Raji (cell line): ENCODE data around the gene TMEM212.

ENCODE experiments used
- POLR2A ChIP-seq: IDR thresholded peaks from 2 replicates; pipeline ENCODE4 v1.6.1; 2011; ENCODE audit warnings: low read depth, low read length, control low read depth; ENCODE audit not compliant: insufficient read depth

The TMEM212 gene

DNA sequence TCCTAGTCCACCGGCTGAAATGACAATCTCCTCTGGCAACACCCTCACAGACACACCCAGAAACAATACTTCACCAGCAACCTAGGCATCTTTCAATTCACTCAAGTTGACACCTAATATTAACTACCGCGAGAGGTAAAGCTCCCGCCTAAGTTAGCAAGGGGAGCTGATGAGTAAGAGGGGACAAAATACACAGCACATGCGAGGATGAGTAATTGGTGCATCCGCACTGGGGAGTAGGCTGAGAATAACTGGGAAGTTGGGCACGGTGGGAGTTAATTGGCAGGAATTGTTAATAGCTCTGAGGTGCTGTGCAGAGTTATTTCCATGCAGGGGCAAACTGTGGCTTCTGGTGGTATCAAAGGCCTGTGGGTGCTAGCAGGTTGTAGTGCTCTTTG is 18.3 kb upstream of the TMEM212 start:
- TF ChIP-seq POLR2A = no peak

DNA sequence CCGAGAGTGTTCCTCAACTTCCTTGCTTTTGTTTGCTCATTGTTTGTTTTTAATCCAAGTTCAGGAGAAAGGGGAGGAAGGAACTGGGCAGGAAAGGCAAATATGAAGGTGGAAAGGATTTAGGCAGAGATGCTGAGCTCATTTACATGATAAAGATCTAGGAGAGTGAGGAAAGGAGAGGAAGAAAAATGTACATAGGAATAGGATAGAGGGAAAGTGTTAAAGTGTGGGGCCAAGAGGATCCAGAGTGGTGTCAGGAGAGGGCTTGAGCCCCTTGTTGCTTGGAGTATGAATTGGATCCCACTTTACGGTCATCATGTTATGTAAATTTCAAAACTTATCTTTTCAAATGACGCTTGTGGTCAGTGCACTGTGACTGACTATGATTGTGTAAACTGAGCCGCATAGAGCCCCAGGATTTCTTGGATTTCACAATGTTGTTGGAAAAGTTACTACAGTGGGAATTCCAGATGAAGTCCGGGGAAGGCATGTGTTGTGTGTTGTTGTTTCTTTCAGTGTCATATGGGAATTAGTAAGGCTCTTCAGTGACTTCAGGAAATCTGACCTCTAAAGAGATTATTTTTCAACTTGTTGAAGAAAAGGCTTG is 17.8 kb upstream of the TMEM212 start:
- no peak for TF ChIP-seq POLR2A

DNA sequence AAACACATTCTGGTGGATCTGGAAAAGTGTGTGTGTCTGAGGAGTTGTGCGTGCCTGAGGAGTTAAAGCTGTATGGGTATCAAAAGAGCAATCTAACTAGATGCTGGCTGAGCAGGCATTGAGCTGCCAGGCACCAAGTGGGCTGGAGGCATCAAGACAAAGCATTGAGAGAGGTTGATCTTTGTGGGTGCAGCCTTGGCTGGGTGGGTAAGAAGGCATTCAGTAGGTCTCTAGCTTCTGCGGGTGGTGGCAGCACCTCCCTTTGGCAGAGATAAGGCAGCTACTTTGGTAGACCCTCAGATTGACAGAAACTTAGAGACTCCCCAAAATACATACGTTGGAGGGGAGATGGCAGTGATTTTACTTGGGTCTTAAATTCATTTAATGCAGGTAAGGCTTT is 15.8 kb upstream of the TMEM212 start:
- TF ChIP-seq POLR2A = no peak

DNA sequence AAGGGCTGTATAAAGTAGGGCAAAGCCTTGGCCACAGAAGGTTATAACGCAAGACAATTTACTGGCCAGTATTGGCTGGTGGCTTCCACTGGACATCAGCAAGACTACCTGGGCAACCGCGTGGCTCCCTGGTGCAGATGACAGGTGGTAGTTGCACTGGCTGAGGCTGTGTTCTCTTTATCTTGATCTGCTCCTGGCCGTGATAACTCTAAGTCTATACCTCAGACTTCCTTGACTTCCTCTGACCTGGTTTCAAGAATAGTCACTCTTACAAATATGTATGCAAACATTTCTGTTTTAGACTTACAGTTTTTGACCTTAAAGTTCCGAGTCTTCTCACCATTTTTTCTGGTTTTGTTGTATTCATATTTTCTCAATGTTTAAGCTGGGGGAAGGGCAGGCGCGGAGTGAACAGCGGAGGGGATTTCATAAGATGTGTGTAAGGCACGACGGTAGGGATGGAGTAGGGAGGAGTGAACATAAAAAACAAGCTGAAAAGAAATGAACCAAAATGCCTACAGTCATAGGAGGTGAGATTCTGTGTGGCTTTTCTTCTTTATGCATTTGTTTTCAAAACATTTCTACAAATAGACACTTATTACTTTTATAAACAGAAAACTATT is 15.2 kb upstream of the TMEM212 start:
- no peak for TF ChIP-seq POLR2A

DNA sequence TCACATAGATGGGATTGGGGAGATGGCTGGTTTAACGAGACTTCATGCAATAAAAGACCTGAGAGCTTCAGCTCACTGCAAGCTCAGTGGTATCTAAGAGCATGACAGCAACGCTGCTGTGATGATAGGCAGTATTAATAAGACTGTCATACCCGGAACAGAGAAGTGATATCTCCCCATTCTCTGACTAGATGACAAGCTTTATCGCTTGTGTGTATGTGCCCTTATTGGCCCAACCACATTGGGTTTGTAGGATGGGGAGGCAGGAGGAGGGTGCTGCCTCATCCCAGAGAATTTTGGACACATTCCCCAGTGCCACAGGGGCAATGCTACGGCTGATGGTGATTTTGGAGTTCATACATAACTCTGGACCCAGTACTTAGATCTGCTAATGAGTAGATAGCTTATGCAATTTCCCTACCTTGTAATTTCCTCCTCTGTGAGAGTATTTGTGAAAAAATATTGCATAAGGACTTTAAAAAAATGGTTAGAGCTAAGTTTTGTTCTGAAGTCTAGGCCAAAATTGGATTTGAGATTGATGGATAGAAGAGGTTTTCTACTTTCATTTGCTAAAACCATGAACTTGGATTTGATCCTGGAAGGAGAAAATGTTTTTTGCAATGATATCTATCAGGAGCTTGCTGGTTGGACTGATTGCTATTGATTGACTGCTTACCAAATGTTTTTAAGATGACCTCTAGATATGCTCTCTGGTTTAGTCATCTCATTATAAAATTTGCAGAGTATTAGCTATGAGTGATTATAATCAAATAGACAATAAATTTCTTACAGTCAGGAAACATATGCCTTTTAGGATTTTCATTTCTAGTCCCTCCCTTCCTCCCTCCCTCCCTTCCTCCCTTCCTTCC is 14.0 kb upstream of the TMEM212 start:
- TF ChIP-seq POLR2A = no peak

DNA sequence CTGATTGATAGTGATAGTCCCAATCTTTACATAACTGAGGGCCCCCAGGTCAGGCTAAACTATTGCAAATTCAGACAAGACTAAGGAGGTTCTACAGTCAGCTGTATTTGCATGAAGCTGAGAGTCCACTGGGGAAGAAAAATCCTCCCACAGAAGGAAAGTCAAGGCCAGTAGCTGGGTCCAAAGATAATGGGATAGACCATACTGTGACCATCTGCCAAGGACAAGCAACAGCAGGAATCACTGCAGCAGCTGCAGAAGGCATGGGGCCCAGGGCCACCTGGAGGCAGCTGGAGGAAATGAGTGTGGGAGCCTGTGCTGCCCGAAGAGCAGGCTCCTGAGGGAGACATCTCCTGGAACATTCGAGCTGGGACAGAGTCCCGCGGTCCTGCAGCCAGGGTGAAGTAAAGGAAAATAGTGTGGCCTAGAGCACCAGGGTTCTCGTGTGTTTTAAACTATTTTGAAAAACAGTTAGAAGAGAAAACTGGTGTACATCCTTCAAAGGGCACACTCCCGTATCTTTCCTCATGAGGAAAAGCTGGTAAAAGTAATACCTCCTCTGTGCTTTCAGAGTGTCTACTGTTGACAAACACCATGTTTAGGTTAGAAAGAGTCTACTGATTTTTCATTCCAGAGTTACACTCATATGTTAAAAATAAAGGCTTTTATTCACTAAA is 13.2 kb upstream of the TMEM212 start:
- TF ChIP-seq POLR2A = no peak

DNA sequence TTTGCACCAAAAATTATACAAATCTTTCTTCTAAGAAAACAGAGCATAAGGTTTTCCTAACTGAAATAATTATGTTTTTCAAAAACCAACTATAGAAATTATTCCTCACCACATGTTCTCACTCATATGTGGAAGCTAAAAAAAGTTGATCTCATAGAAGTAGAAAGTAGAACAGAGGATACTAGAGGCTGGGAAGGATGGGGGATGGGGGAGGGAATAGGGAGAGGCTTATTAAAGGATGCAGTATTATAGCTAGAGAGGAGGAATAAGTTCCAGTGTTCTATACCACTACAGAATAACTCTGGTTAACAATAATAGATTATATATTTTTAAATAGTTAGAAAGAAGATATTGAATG is 12.7 kb upstream of the TMEM212 start:
- TF ChIP-seq POLR2A = no peak

DNA sequence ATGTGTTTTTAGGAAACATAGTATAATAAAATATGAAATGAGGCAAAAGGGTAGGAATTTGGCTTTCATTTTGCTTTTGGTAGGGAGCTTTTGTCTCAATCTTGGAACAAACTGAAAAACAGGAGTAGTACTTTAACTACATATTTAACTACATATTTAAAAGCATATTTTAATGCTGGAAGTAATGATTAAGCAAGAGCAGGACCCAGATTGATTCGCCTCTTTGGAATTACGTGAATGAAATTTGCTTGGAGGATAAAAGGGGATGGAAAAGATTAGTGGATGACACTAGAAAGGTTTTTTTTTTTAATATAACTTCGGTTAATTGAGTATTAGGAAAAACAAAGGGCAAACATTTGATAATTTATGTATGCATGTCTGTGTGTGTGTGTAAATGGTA is 11.2 kb upstream of the TMEM212 start:
- TF ChIP-seq POLR2A = no peak

DNA sequence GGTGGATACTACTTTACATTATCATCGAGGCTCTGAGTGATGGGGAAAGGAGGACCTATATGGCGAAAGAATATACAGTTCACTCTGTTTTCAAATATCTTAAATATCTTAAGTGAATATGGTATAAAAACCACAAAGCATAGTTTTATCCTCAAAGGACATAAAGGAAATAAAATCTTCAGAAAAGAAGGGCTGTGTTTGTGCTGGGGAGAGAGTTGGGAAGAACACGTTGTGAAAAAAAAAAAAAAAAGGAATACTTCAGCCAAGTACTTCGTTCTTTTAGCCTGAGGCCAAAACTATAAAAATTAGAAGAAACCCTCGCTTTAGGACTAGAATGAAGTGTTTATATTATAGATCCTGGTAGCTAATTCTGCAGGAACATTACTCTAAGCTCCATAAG is 10.2 kb upstream of the TMEM212 start:
- TF ChIP-seq POLR2A = no peak

DNA sequence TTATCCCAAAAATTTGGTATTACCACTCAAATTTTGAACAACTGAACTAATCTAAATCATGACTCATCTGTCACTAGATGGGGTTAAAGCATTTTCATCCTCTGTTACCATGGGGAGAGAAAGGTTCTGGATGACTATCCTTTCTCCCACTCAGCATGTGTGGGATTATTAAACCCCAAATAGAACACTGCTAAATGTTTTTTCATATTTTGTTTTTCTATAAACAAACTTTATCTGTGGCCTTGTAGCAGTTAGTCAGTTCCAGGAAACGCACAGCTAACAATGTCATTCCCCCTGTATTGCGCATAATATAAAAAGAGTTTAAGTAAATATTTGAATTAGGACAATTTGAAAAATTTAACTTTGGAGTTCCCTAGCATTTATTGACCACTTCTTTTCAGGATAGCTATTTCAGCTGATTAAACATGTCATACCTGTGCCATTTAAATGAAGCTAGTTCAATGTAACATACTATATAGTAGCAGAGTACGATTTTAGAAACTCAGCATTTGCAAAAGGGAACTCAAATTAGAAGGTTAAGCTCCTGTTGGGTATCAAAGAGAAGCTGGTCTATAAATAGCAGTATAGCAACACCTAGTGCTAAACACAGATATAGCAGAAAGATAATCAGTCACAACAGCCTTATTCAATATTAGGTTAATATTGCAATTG is 9.2 kb upstream of the TMEM212 start:
- no peak for TF ChIP-seq POLR2A

DNA sequence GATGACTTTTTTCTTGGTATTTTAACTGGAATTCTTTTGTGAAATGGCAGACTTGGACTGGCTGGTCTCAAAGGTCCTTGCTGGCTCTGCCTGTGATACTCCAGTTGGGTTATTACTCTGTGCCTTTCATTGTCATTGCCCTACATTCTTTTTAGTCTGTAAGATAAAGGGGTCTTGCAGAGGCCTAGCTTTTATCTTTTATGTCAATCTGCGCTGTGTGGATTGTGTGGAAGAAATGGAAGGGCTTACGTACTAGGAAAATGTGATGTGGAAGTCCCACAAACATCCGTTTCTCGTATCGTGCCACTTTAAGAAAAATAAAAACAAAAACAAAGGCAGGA is 8.7 kb upstream of the TMEM212 start:
- no peak for TF ChIP-seq POLR2A

DNA sequence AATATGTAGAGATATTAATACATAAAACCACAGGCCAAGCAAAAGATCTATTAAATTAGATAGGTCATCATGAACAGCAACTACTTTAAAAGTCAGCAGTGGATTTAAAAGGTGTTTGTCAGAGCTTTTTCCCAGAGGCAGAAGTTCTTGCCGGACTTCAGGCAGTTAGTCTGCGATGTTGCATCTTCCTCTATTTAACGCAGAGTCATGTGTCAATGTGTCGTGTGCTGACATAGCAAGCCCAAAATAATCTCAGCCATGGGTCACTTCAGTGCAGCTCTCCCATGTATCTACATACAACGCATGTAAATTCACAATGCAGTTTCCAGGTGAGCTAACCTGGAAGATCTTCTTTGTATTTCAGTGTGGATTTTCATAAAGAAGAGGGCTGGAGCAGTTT is 8.0 kb upstream of the TMEM212 start:
- no peak for TF ChIP-seq POLR2A

DNA sequence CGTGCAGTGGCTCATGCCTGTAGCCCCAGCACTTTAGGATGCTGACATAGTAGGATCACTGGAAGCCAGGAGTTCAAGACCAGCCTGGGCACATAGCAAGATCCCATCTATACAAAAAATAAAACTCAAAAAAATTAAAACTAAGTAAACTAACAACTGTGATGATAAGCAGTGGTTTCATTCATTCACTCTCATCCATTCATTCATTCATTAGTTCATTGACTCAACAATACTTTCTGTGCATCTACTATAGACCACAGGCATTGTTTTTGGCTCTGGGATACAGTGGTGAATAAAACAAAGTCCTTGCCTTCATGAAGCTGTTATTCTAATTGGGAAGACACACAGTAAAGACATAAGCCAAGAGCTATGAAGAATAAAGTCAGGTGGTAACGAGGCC is 7.5 kb upstream of the TMEM212 start:
- TF ChIP-seq POLR2A = no peak

DNA sequence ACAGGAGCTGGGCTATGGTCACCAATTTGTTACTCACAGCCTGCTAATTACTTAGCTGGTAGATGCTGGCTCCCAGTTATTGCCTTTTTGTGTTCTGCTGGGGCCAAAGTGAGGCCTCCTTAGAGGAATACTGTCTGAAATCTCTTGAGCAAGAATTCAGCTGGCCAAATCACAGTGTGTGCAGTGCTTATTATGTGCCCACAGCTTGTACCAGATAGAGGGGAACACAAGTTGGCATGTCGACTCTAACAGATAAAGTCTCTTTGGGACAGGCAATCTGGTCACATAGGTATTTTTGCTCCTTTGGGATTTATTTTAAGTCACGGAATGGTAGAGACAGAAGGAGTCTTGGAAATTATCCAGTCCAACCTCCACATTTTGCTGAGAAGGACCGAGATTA is 6.3 kb upstream of the TMEM212 start:
- no peak for TF ChIP-seq POLR2A

DNA sequence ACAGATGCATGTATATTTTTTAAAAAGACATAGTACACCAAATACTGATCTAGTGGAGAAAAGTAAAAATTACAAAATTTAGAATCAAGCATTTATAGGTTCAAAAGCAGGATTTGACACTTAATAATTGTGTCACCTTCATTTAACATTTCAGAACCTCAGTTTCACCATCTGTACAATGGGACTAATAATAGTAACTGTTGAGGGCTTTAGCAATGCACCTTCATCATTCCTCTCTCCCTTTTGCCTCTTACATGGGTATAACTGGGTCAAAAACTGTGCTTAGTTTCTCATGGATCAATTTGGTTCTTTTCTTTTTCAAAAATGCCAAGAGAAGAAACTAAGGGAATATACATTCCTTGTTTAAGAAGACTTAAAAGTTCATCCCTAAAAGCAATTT is 5.5 kb upstream of the TMEM212 start:
- no peak for TF ChIP-seq POLR2A
